Measurements from ENCODE around the gene SEPHS2. TPM values are rescaled to one million over a fixed set of nuclear protein-coding genes. Genes with fewer than 3 reads are reported as not detected.

Gene SEPHS2
- total RNA-seq, 1 donor from 2014 or later: 42.5 TPM

- H3K27ac Mint-ChIP-seq (ENCODE audit: unreplicated experiment): no peak overlapping the region
These were observed 28.8 kb downstream of the SEPHS2 start for GRCh38 chr16:30416624-30417528.

GRCh38 chr16:30416047-30416603 lies 29.5 kb downstream of the SEPHS2 start:
- Mint-ChIP-seq H3K9me3 (ENCODE audit: unreplicated experiment) (no peaks in the 10 kb centered on the region), H3K27me3 (ENCODE audit: unreplicated experiment) (no peaks in the 10 kb centered on the region), H3K4me3 (ENCODE audit: unreplicated experiment) (no peak overlapping the region), H3K36me3 (ENCODE audit: unreplicated experiment) (peaks cover 23% of the 10 kb centered on the region), H3K27ac (ENCODE audit: unreplicated experiment) (no peak overlapping the region), H3K4me1 (ENCODE audit: unreplicated experiment) (peaks cover 5% of the 10 kb centered on the region)
- TF ChIP-seq, protein P1, sequence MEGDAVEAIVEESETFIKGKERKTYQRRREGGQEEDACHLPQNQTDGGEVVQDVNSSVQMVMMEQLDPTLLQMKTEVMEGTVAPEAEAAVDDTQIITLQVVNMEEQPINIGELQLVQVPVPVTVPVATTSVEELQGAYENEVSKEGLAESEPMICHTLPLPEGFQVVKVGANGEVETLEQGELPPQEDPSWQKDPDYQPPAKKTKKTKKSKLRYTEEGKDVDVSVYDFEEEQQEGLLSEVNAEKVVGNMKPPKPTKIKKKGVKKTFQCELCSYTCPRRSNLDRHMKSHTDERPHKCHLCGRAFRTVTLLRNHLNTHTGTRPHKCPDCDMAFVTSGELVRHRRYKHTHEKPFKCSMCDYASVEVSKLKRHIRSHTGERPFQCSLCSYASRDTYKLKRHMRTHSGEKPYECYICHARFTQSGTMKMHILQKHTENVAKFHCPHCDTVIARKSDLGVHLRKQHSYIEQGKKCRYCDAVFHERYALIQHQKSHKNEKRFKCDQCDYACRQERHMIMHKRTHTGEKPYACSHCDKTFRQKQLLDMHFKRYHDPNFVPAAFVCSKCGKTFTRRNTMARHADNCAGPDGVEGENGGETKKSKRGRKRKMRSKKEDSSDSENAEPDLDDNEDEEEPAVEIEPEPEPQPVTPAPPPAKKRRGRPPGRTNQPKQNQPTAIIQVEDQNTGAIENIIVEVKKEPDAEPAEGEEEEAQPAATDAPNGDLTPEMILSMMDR (IDR thresholded peaks at IDR 0.05): no peak
- no peak for DNase-seq (ENCODE audit: extremely low spot score, unreplicated experiment)

More at GRCh38 chr16:30416624-30417528, 28.8 kb downstream of the SEPHS2 start:
- peak overlapping the region; percentile 44 for H3K4me3 Mint-ChIP-seq (ENCODE audit: unreplicated experiment)
- TF ChIP-seq, protein P1 (IDR thresholded peaks at IDR 0.05): no peak
- no peaks in the 10 kb centered on the region for H3K9me3 Mint-ChIP-seq (ENCODE audit: unreplicated experiment)
- peaks cover 5% of the 10 kb centered on the region for H3K4me1 Mint-ChIP-seq (ENCODE audit: unreplicated experiment)
- H3K27me3 Mint-ChIP-seq (ENCODE audit: unreplicated experiment): no peaks in the 10 kb centered on the region
- H3K36me3 Mint-ChIP-seq (ENCODE audit: unreplicated experiment): peaks cover 22% of the 10 kb centered on the region
- DNase-seq (ENCODE audit: extremely low spot score, unreplicated experiment): no peak

DNA sequence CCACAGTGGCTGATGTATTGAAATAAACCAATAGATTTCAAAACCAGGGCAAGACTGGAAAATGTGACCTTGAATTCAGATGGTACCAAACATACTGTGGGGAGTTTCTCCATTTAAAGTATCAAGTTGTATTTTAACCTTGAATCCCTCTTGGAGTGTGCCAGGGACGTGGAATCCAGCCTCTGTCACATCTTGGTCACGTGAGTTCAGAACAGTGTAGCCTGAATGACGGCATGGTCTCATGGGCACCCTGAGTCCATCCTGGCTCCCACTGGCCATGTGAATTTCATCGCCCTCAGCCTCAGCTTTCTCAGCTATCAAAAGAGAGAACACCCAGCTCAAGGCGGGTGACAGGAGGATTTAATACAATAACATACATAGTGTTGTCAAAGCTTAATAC lies 31.5 kb downstream of the SEPHS2 start:
- peaks cover 12% of the 10 kb centered on the region for H3K4me1 Mint-ChIP-seq (ENCODE audit: unreplicated experiment)
- H3K27me3 Mint-ChIP-seq (ENCODE audit: unreplicated experiment): no peaks in the 10 kb centered on the region
- DNase-seq (ENCODE audit: extremely low spot score, unreplicated experiment): no peak
- TF ChIP-seq, protein P1 (IDR thresholded peaks at IDR 0.05): no peak
- no peak overlapping the region for H3K4me3 Mint-ChIP-seq (ENCODE audit: unreplicated experiment)
- H3K36me3 Mint-ChIP-seq (ENCODE audit: unreplicated experiment): peaks cover 17% of the 10 kb centered on the region
- no peak overlapping the region for H3K27ac Mint-ChIP-seq (ENCODE audit: unreplicated experiment)
- H3K9me3 Mint-ChIP-seq (ENCODE audit: unreplicated experiment): no peaks in the 10 kb centered on the region

GRCh38 chr16:30413112-30413806 lies 32.4 kb downstream of the SEPHS2 start:
- DNase-seq (ENCODE audit: extremely low spot score, unreplicated experiment): no peak
- Mint-ChIP-seq H3K4me1 (ENCODE audit: unreplicated experiment) (peaks cover 19% of the 10 kb centered on the region), H3K9me3 (ENCODE audit: unreplicated experiment) (no peaks in the 10 kb centered on the region), H3K4me3 (ENCODE audit: unreplicated experiment) (no peak overlapping the region), H3K36me3 (ENCODE audit: unreplicated experiment) (peaks cover 17% of the 10 kb centered on the region), H3K27me3 (ENCODE audit: unreplicated experiment) (no peaks in the 10 kb centered on the region), H3K27ac (ENCODE audit: unreplicated experiment) (no peak overlapping the region)
- TF ChIP-seq, protein P1 (IDR thresholded peaks at IDR 0.05): no peak

Measured in osteocyte (in vitro differentiated cells).